Measurements from ENCODE around the gene AGAP1. TPM values are rescaled to one million over a fixed set of nuclear protein-coding genes. Genes with fewer than 3 reads are reported as not detected.

AGAP1 gene
- total RNA-seq, 2 experiments from 2014 or later: 1.8 to 2.0 TPM

DNA sequence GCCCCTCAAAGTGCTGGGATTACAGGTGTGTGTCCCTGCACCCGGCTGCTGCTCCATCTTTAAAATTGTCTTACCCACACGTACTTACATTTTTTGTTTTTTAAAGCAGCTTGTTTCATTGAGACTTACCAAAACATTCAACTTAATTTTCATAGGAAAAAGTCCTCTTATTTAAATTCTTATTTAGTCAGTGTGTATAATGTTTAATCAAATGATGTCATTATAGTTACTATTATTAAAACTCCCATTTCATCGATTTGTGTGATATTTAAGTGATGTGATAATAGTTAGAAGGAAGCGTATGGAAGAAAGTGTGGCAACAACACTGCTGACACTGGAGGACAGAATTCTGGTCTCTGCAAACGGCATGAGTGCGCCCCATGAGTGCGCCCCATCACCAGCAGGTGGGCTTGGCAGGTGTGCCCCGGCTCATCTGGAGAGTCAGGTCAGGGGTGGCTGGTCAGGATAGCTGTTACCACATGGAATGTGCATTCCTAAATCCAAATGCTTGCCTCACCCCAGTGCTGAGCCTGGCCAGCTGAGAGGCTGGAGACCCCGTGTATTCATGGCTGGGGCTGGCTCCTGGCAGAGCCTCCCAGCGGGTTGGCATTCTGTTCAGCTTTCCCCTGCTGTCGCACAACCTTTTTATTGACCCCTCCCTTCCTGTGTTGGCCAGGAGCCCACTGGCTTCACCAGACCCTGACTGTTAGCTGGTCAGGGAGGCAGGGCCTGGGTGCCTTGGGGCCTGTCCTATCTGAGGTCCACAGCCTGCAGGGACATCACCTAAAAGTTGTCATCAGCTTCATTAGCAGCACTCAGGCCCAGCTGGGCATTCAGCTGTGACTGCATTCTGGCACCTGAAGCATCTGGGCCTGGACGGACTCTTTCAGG, 79.7 kb downstream of the AGAP1 start:
- Mint-ChIP-seq H3K4me1 (ENCODE audit: low read depth) (no peaks in the 10 kb centered on the region), H3K36me3 (no peaks in the 10 kb centered on the region), H3K27ac (no peak overlapping the region), H3K4me3 (no peak overlapping the region), H3K27me3 (peaks cover 3% of the 10 kb centered on the region), H3K9me3 (peaks cover 2% of the 10 kb centered on the region)
- ChIA-PET CTCF (no interaction called here), POLR2A (no interaction called here)
- intact Hi-C loops (cut with micrococcal nuclease): no loop called here
- no peak for DNase-seq

DNA sequence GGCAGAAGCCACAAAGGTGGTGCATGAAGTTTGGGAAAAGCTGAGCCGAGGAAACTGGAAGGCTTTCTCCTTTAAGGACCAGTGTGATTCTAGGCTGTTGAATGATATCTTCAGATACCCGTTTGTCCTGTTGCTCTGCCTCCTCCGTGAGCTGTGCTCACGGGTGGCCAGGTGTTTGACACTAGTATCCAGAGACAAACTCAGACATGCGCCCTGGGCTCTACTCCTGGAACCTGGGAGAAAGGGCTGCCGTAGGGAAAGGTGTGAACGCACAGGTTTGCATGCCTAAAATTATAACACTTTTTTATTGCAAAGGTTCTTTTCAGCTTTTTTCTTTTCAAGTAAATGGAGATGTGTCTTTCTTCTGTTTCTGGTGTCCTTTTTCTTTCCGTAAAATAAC, 81.6 kb downstream of the AGAP1 start:
- H3K4me1 Mint-ChIP-seq (ENCODE audit: low read depth): no peaks in the 10 kb centered on the region
- no peaks in the 10 kb centered on the region for H3K36me3 Mint-ChIP-seq
- CTCF ChIA-PET: interaction anchor here (1.2 kb wide), 1 partner anchor 20 kb away, joined by 4 read pairs; no protein-coding TSS in a partner anchor
- POLR2A ChIA-PET: no interaction called here
- intact Hi-C loops (cut with micrococcal nuclease): no loop called here
- no peak for DNase-seq
- H3K9me3 Mint-ChIP-seq: no peaks in the 10 kb centered on the region
- H3K27ac Mint-ChIP-seq: no peak overlapping the region
- H3K4me3 Mint-ChIP-seq: no peak overlapping the region
- peaks cover 3% of the 10 kb centered on the region for H3K27me3 Mint-ChIP-seq

DNA sequence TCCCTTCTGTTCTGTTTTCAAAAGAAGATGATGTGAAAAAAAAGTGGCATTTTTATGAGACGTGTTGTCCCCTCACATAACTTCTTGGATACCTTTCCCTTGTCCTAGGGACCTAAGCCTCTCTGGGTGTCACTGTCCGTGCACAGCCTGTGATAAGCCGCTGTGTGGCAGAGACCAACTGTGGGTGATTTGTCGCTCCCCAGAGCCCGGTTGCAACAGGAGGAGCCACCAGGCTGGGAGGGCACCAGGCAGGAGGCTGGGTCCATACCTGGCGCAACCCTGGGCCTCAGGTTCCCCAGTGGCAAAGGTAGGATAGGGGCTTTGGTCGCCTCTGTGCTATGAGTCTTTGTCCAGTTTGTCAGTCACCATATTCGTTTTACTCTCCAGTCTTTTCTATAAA, 82.1 kb downstream of the AGAP1 start:
- Mint-ChIP-seq H3K27ac (no peak overlapping the region), H3K4me1 (ENCODE audit: low read depth) (no peaks in the 10 kb centered on the region), H3K36me3 (no peaks in the 10 kb centered on the region), H3K27me3 (peaks cover 3% of the 10 kb centered on the region), H3K4me3 (no peak overlapping the region), H3K9me3 (no peaks in the 10 kb centered on the region)
- no peak for DNase-seq
- ChIA-PET CTCF (interaction anchor here (1.2 kb wide), 1 partner anchor 19 kb away, joined by 4 read pairs; no protein-coding TSS in a partner anchor), POLR2A (no interaction called here)
- intact Hi-C loops (cut with micrococcal nuclease): no loop called here

DNA sequence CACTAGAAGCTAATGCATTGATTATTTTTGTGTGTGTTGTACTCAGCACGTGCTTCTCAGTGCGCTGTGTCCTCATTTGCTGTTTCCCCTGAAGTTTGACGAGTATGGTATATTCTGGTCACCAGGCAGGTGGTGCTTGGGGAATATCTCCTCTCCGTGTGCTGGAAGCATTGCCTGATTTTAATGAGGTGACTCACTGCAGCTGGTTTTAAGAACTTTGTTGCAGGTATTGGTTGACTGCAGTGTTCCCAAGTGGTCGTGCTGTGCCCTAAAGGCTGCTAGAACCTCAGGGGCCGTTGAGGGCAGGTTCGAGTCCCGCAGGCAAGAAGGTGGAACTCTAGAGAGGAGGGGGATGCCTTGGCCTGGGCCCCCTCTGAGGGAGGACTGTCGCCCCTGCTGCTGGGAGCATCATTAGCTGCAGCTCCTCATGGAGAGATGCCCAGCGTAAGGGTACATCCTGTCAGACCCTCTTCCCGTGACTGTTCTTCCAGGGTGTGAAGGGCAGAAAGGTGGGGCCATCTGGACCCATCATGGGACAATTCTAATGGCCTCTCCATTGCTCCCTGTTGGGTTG, 82.6 kb downstream of the AGAP1 start:
- H3K4me3 Mint-ChIP-seq: no peak overlapping the region
- H3K4me1 Mint-ChIP-seq (ENCODE audit: low read depth): no peaks in the 10 kb centered on the region
- ChIA-PET POLR2A (no interaction called here), CTCF (no interaction called here)
- no peaks in the 10 kb centered on the region for H3K9me3 Mint-ChIP-seq
- DNase-seq: no peak
- intact Hi-C loops (cut with micrococcal nuclease): no loop called here
- no peaks in the 10 kb centered on the region for H3K36me3 Mint-ChIP-seq
- H3K27ac Mint-ChIP-seq: no peak overlapping the region
- peaks cover 3% of the 10 kb centered on the region for H3K27me3 Mint-ChIP-seq

DNA sequence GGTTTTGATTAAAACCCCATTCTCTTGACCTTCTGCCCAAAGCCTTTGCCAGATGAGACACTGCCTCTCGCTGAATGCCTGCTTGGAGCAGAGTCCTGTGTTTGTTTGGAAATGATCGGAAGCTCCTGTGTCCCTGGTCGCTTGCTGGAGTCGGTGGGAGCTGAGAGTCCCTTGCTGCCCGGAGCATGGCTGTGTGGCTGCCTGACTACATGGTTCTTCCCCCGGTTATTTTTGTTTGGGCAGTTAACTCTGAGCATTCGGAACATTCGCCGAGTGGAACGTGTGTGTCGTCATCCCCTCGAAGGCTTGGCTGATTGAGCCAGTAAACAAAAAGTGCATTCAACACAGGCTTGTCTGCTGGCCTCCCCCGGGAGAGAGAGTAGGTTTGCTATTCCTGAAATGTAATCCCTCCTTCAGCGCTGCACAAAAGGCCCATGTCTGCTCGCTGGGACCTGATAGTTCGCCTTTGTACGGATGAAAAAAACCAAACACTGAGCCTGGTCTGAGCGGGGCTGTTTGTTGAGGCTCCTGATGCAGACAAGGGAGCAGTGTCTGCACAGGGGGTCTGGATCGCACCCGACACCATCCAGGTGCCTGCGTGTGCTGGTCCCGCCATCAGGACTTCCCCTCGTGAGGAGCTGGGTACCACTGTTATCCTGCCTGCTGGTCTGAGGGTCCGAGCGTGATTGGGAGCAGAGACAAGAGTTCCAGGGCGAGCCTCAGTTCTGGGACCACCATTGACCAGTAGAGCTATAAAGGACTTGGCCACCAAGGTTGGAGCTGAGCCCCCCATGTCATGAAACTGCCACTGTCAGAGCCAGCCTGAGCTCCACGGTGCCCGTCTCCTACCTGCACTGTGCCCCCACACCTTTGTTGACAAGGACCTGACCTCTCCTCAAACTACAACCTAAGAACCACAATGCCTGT, 83.8 kb downstream of the AGAP1 start:
- no peak for DNase-seq
- Mint-ChIP-seq H3K9me3 (no peaks in the 10 kb centered on the region), H3K27ac (no peak overlapping the region), H3K4me3 (no peak overlapping the region), H3K27me3 (peaks cover 3% of the 10 kb centered on the region), H3K4me1 (ENCODE audit: low read depth) (no peaks in the 10 kb centered on the region), H3K36me3 (no peaks in the 10 kb centered on the region)
- ChIA-PET POLR2A (no interaction called here), CTCF (no interaction called here)
- intact Hi-C loops (cut with micrococcal nuclease): no loop called here

DNA sequence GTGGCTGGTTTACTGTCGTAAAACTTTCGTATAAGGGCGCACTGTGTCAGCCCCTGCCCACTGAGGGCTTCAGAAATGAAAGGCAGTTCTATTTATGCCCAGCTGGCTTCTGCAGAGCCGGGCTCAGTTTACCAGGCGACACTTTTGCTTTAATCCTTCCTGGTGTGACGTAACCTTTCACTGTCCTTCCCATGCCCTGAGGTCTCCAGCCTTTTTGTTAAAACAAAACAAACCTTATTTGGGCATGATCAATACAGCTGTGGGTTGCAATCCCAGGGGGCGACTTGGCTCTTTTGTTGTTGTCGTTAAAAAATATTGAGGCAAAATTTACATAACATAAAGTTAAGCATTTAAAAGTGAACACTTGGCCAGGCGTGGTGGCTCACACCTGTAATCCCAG, 85.3 kb downstream of the AGAP1 start:
- Mint-ChIP-seq H3K4me3 (no peak overlapping the region), H3K36me3 (no peaks in the 10 kb centered on the region), H3K27me3 (peaks cover 3% of the 10 kb centered on the region), H3K4me1 (ENCODE audit: low read depth) (no peaks in the 10 kb centered on the region), H3K9me3 (no peaks in the 10 kb centered on the region), H3K27ac (no peak overlapping the region)
- POLR2A ChIA-PET: no interaction called here
- DNase-seq: no peak
- CTCF ChIA-PET: no interaction called here
- intact Hi-C loops (cut with micrococcal nuclease): no loop called here

DNA sequence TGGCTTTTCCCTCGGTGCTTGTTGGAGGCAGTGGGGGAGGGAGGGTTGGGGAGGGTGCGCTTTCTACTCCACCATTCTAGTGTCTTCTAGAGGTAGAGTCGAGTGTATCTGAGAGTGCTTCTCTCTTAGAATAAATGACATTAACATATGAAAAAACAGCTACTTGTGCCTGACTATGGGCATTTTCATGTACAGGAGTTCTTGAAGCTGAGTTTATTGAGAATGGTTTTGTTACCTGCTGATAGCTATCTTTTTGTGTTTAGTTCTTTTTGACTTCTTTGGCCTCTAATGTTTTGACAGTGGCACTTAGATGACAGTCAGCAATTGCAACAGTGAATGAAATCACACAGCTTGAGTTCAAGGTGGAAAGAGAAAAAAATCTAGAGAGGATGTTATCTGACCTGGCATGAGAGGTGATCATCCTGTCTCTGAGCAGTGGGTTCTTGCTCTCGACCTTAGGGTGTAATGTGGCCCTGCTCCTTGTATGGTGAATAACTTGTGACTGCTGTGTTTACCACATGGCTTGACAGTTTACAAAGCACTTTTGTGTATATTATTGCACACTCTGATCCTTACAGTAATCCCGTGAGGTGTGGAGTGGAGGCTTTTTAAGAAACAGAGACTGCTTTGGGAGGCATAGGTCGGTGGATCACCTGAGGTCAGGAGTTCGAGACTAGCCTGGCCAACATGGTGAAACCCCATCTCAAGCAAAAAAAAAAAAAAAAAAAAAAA, 86.7 kb downstream of the AGAP1 start:
- CTCF ChIA-PET: interaction anchor here (1.0 to 2.1 kb wide), 2 partner anchors 13 to 15 kb away, joined by 3 to 6 read pairs; no protein-coding TSS in a partner anchor
- no peak for DNase-seq
- Mint-ChIP-seq H3K36me3 (no peaks in the 10 kb centered on the region), H3K4me3 (no peak overlapping the region), H3K9me3 (no peaks in the 10 kb centered on the region), H3K27me3 (peaks cover 3% of the 10 kb centered on the region), H3K4me1 (ENCODE audit: low read depth) (no peaks in the 10 kb centered on the region), H3K27ac (no peak overlapping the region)
- intact Hi-C loops (cut with micrococcal nuclease): no loop called here
- POLR2A ChIA-PET: no interaction called here

DNA sequence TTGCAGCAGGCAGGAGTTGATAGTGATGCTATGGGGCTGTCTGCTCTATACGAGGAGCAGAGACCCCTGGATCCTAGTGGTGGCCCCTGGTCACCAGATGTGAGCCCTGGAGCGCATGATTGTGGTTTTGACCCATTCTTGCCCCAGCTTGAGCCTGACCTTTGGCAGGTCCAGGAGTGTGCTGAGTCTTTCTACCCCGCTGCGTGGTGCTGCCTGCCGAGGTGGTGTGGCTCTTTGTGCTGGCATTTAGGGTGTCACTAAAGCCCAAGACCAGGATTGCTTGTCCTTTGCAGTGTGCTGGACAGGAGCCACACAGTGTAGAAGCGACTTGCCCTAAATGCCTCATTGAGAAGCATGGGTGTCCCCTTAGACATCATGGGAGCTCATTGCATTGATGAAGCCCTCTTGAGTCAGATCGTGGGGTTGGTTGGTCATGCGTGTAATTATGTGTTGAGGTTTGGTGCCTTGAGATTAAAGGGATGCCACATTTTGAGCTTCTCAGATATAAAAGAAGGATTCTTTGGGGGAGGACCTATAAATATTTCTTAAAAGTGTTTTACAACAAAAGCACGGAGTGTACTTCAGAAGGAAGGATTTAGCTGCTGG, 88.3 kb downstream of the AGAP1 start:
- H3K4me1 Mint-ChIP-seq (ENCODE audit: low read depth): no peaks in the 10 kb centered on the region
- DNase-seq: no peak
- no peaks in the 10 kb centered on the region for H3K9me3 Mint-ChIP-seq
- no peak overlapping the region for H3K4me3 Mint-ChIP-seq
- intact Hi-C loops (cut with micrococcal nuclease): no loop called here
- peaks cover 3% of the 10 kb centered on the region for H3K27me3 Mint-ChIP-seq
- no peaks in the 10 kb centered on the region for H3K36me3 Mint-ChIP-seq
- no peak overlapping the region for H3K27ac Mint-ChIP-seq
- ChIA-PET POLR2A (no interaction called here), CTCF (interaction anchor here (2.1 kb wide), 1 partner anchor 12 kb away, joined by 6 read pairs; no protein-coding TSS in a partner anchor)

DNA sequence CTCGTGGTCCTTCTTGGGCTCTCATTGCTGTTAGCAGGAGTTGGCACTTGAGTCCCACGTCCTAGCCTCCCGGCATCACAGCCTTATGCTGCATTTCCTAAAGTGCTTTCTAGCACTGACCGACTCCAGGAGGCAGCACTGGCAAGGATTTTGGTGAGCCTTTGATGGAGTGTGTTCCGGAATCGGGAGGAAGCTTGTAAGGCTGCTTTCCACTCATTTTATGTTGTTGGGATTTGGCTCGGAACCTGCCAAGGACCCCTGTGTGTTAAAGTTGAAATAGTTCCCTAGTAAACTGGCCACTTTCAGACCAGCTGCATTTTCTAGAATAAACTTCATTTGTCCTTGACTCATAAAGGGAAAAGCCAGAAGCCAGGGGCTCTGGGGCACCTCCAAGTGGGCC, 88.9 kb downstream of the AGAP1 start:
- DNase-seq: no peak
- POLR2A ChIA-PET: no interaction called here
- CTCF ChIA-PET: interaction anchor here (2.1 kb wide), 1 partner anchor 11 kb away, joined by 6 read pairs; no protein-coding TSS in a partner anchor
- Mint-ChIP-seq H3K9me3 (no peaks in the 10 kb centered on the region), H3K4me1 (ENCODE audit: low read depth) (no peaks in the 10 kb centered on the region), H3K36me3 (no peaks in the 10 kb centered on the region), H3K27ac (no peak overlapping the region), H3K27me3 (peaks cover 2% of the 10 kb centered on the region), H3K4me3 (no peak overlapping the region)
- intact Hi-C loops (cut with micrococcal nuclease): no loop called here

DNA sequence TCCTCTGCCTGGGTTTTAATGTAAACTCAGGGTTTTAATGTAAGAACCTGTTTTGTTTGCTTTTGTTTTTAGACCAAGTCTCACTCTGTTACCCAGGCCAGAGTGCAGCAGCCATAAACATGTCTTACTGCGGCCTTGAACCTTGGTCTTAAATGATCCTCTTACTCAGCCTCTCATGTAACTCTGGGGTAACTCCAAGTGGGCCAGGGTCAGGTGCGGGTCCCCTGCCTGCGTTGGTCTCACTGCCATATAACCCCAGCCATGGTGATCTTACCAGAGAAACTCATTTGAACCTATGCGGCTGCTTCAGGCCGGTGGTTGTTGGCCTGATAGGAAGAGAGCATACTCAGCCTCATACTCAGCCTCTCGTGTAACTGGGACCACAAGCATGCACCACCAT, 89.3 kb downstream of the AGAP1 start:
- Mint-ChIP-seq H3K27me3 (peaks cover 2% of the 10 kb centered on the region), H3K27ac (no peak overlapping the region), H3K36me3 (no peaks in the 10 kb centered on the region), H3K4me3 (no peak overlapping the region), H3K4me1 (ENCODE audit: low read depth) (no peaks in the 10 kb centered on the region), H3K9me3 (no peaks in the 10 kb centered on the region)
- intact Hi-C loops (cut with micrococcal nuclease): no loop called here
- no peak for DNase-seq
- CTCF ChIA-PET: interaction anchor here (2.1 kb wide), 1 partner anchor 11 kb away, joined by 6 read pairs; no protein-coding TSS in a partner anchor
- POLR2A ChIA-PET: no interaction called here

DNA sequence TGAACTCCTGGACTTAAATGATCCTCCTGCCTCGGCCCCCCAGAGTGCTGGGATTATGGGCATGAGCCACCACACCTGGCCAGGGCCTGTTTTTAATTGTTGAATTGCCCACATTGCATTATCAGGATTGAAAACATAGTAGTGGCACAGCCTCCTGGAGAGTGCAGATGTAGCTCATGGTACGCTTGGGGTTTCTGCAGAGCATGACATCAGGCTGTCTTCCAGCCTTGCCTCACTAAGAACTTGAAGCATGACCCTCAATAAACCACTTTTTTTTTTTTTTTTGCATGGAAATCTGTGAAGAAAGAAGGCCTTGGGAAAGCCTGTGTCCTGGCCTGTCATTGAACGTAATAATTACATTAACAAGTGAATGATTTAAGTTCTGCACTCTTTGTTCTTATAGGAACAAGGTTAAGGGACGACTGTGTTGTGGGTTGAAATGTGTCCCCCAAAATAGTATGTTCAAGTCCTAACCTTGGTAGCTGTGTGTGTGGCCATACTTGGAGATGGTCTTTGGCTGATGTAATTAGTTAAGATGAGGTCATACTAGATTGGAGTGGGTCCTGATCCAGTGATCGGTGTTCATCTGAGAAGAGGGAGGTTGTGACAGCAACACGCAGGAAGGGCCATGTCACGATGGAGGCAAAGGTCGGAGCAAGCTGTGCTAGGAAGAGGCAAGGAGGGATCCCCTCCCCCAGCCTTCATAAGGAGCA, 90.2 kb downstream of the AGAP1 start:
- ChIA-PET CTCF (interaction anchor here (1.0 kb wide), 1 partner anchor 11 kb away, joined by 4 read pairs; no protein-coding TSS in a partner anchor), POLR2A (no interaction called here)
- Mint-ChIP-seq H3K4me3 (no peak overlapping the region), H3K27me3 (peaks cover 2% of the 10 kb centered on the region), H3K27ac (no peak overlapping the region), H3K9me3 (no peaks in the 10 kb centered on the region), H3K36me3 (no peaks in the 10 kb centered on the region), H3K4me1 (ENCODE audit: low read depth) (no peaks in the 10 kb centered on the region)
- DNase-seq: no peak
- intact Hi-C loops (cut with micrococcal nuclease): no loop called here
